A673 (cell line): ENCODE measurements around the gene RERE. TPM values are rescaled to one million over a fixed set of nuclear protein-coding genes. Genes with fewer than 3 reads are reported as not detected.
A peak's percentile ranks its signal among the peaks of the same experiment; 100 is the strongest.

Experiments used
- BruUV-seq: library from RNA; stranded (reverse); fragments of 400-500 nt; replicated peaks from 2 replicates; lab custom pipeline; 2021; lab: Mats Ljungman, UMichigan
- CTCF ChIA-PET: fragments of 300-600 bp; sonication (Branson Sonifier 250); formaldehyde crosslinking; loops from one replicate; lab custom pipeline; 2022; ENCODE audit warnings: antibody characterized with exemption; lab: Charles Lee
- POLR2A ChIA-PET: fragments of 300-600 bp; sonication (Branson Sonifier 250); formaldehyde crosslinking; loops from one replicate; lab custom pipeline; 2022; ENCODE audit warnings: antibody characterized with exemption; ENCODE audit not compliant: low non-redundant PET; lab: Charles Lee
- DNase-seq: peaks from one replicate; pipeline ENCODE4 v3.0.0-alpha.2; 2015; ENCODE audit warnings: low spot score
- H3K27ac ChIP-seq: fragments of 200-600 bp; sonication (generic); 2 replicates; pipeline ENCODE4 v1.5.1; 2016; ENCODE audit warnings: mixed run types, low read depth, mild to moderate bottlenecking, mixed read lengths, antibody characterized with exemption, low read length; ENCODE audit not compliant: poor library complexity, severe bottlenecking
- H3K27me3 ChIP-seq: fragments of 200-600 bp; sonication (generic); replicated peaks from 2 replicates; pipeline ENCODE4 v1.6.1; 2017; ENCODE audit warnings: mixed run types, low read depth, mild to moderate bottlenecking, mixed read lengths, antibody characterized with exemption, low read length; ENCODE audit not compliant: insufficient read depth, poor library complexity
- H3K36me3 ChIP-seq: fragments of 200-600 bp; sonication (generic); 2 replicates; pipeline ENCODE4 v1.6.1; 2016; ENCODE audit warnings: mixed run types, mild to moderate bottlenecking, mixed read lengths, antibody characterized with exemption, low read length; ENCODE audit not compliant: insufficient read depth, poor library complexity, severe bottlenecking
- H3K4me1 ChIP-seq: fragments of 200-600 bp; sonication (generic); 2 replicates; pipeline ENCODE4 v1.6.1; 2017; ENCODE audit warnings: mixed run types, mild to moderate bottlenecking, mixed read lengths, antibody characterized with exemption, low read length; ENCODE audit not compliant: insufficient read depth, poor library complexity, severe bottlenecking
- H3K4me3 ChIP-seq: fragments of 200-600 bp; sonication (generic); 2 replicates; pipeline ENCODE4 v1.5.1; 2016; ENCODE audit warnings: low read depth, mixed run types, mild to moderate bottlenecking, mixed read lengths, low read length; ENCODE audit not compliant: poor library complexity, severe bottlenecking
- H3K9me3 ChIP-seq: fragments of 200-600 bp; sonication (generic); 2 replicates; pipeline ENCODE4 v1.6.1; 2016; ENCODE audit warnings: mixed run types, low read depth, mild to moderate bottlenecking, mixed read lengths, antibody characterized with exemption, low read length; ENCODE audit not compliant: poor library complexity, severe bottlenecking
- CTCF ChIP-seq: fragments of 300-800, 200-600 bp; sonication (generic); conservative IDR thresholded peaks from 2 replicates; pipeline ENCODE4 v1.5.1; 2017; ENCODE audit warnings: low read depth, mild to moderate bottlenecking, antibody characterized with exemption, low read length, moderate library complexity, mixed read lengths
- EZH2 ChIP-seq: fragments of 200-600 bp; sonication (generic); IDR thresholded peaks from 2 replicates; pipeline ENCODE4 v1.6.1; 2017; ENCODE audit warnings: borderline replicate concordance, low read depth, mild to moderate bottlenecking, mixed read lengths, antibody characterized with exemption, low read length; ENCODE audit not compliant: poor library complexity, severe bottlenecking
- intact Hi-C: fragments of 100-400 bp; cut with micrococcal nuclease; formaldehyde crosslinking; loops from one replicate; pipeline ENCODE4 v1.10.0; 2022; ENCODE audit not compliant: unreplicated experiment
- total RNA-seq: library from RNA; stranded (reverse); gene quantifications from 2 replicates; pipeline ENCODE4 v1.2.3, GENCODE V29; 2021

Gene RERE
- total RNA-seq, 1 experiment from 2014 or later = 188 TPM

- Histone ChIP-seq H3K36me3 (no peaks in the 10 kb centered on the region), H3K4me3 (no peak overlapping the region), H3K27me3 (no peaks in the 10 kb centered on the region), H3K27ac (no peak overlapping the region), H3K4me1 (peaks cover 6% of the 10 kb centered on the region), H3K9me3 (no peaks in the 10 kb centered on the region)
- ChIA-PET CTCF (interaction anchor here (0.6 to 2.8 kb wide), 6 partner anchors 33 to 341 kb away, joined by 3 to 50 read pairs (median 8); no protein-coding TSS in a partner anchor), POLR2A (interaction anchor here (0.6 kb wide), 1 partner anchor 308 kb away, joined by 3 read pairs; no protein-coding TSS in a partner anchor)
- 0 out of 2 replicates have a peak, but pooled peaks have one; percentile 20 for TF ChIP-seq CTCF
- TF ChIP-seq EZH2 = no peak
- intact Hi-C loops = no loop called here
- no TSS peak for BruUV-seq
- DNase-seq = peak; percentile 29
These were observed 501.6 kb downstream of the RERE start for GRCh38 chr1:8315573-8316475.

GRCh38 chr1:8314346-8315280 lies 502.8 kb downstream of the RERE start:
- no TSS peak for BruUV-seq
- Histone ChIP-seq H3K27me3 (no peaks in the 10 kb centered on the region), H3K4me1 (peaks cover 6% of the 10 kb centered on the region), H3K4me3 (no peak overlapping the region), H3K27ac (no peak overlapping the region), H3K9me3 (no peaks in the 10 kb centered on the region), H3K36me3 (no peaks in the 10 kb centered on the region)
- intact Hi-C loops = loop anchor here (1.0 kb wide), 3 partner anchors 283 to 332 kb away; no protein-coding TSS in a partner anchor
- CTCF ChIA-PET = interaction anchor here (0.6 to 2.8 kb wide), 15 partner anchors 19 to 491 kb away, joined by 3 to 50 read pairs (median 7); no protein-coding TSS in a partner anchor
- DNase-seq = peak; percentile 82
- TF ChIP-seq EZH2 (no peak), CTCF (peak; percentile 88)
- POLR2A ChIA-PET = interaction anchor here (0.5 to 0.6 kb wide), 2 partner anchors 306 to 326 kb away, joined by 3 read pairs; no protein-coding TSS in a partner anchor

GRCh38 chr1:8313231-8313630 lies 504.2 kb downstream of the RERE start:
- no peak overlapping the region for H3K4me3 ChIP-seq
- peaks cover 3% of the 10 kb centered on the region for H3K4me1 ChIP-seq
- BruUV-seq = no TSS peak
- no peak overlapping the region for H3K27ac ChIP-seq
- no peaks in the 10 kb centered on the region for H3K27me3 ChIP-seq
- intact Hi-C loops = no loop called here
- no peaks in the 10 kb centered on the region for H3K36me3 ChIP-seq
- POLR2A ChIA-PET = no interaction called here
- no peaks in the 10 kb centered on the region for H3K9me3 ChIP-seq
- CTCF ChIA-PET = no interaction called here
- no peak for DNase-seq
- TF ChIP-seq CTCF = no peak
- no peak for TF ChIP-seq EZH2
